Measurements from ENCODE around the gene STOML1.

DNA sequence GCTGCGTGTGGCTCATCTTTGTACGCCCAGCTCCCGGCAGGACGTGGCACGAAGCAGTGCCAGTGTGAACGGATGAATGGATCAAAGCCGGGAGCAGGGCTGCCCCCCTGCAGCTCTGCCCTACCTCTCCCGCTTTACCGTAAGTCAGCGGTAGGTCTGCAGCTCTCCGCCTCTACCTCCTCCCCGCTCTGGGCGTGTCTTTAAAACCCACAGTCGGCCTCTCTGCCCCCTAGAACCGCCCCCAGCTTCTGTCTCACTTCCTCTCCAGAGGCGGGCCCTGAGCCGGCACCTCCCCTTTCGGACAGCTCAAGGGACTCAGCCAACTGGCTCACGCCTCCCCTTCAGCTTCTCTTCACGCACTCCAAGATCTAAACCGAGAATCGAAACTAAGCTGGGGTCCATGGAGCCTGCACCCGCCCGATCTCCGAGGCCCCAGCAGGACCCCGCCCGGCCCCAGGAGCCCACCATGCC, 2.4 kb upstream of the STOML1 start, which contains the start of gene PML:
- TF ChIP-seq GATA2 (IDR thresholded peaks at IDR 0.05; ENCODE audit: low read depth, low read length) (no peak), GATA3 (IDR thresholded peaks at IDR 0.05; ENCODE audit: low read depth, low read length) (no peak)

All from SH-SY5Y (cell line).